GM21786 (cell line): ENCODE measurements around the gene CGNL1.

Experiments used
- ATAC-seq: cut with Tn5 transposase; IDR thresholded peaks from one replicate; pipeline ENCODE4 v1.9.1; 2021; ENCODE audit not compliant: unreplicated experiment

Gene CGNL1

GRCh38 chr15:57494581-57494980 is 118.3 kb downstream of the CGNL1 start:
- ATAC-seq = no peak

GRCh38 chr15:57495041-57495440 is 118.7 kb downstream of the CGNL1 start:
- no peak for ATAC-seq

- no peak for ATAC-seq
These were observed 119.4 kb downstream of the CGNL1 start for GRCh38 chr15:57495554-57496165.

- no peak for ATAC-seq
These were observed 120.3 kb downstream of the CGNL1 start for GRCh38 chr15:57496594-57496945.

GRCh38 chr15:57496946-57497869 is 120.9 kb downstream of the CGNL1 start:
- ATAC-seq = no peak

GRCh38 chr15:57500256-57500655 is 124.0 kb downstream of the CGNL1 start:
- no peak for ATAC-seq

GRCh38 chr15:57500979-57501576 is 124.8 kb downstream of the CGNL1 start:
- no peak for ATAC-seq

- no peak for ATAC-seq
These were observed 125.8 kb downstream of the CGNL1 start for GRCh38 chr15:57502116-57502515.

GRCh38 chr15:57503051-57503702 is 126.9 kb downstream of the CGNL1 start:
- ATAC-seq = no peak

GRCh38 chr15:57503911-57504598 is 127.8 kb downstream of the CGNL1 start:
- ATAC-seq = no peak

- ATAC-seq = no peak
These were observed 128.3 kb downstream of the CGNL1 start for GRCh38 chr15:57504599-57504940.

GRCh38 chr15:57505056-57505715 is 128.9 kb downstream of the CGNL1 start:
- no peak for ATAC-seq

- no peak for ATAC-seq
These were observed 129.7 kb downstream of the CGNL1 start for GRCh38 chr15:57505949-57506391.

- no peak for ATAC-seq
These were observed 130.1 kb downstream of the CGNL1 start for GRCh38 chr15:57506422-57506821.

GRCh38 chr15:57507111-57507510 is 130.8 kb downstream of the CGNL1 start:
- ATAC-seq = no peak

- ATAC-seq = no peak
These were observed 132.8 kb downstream of the CGNL1 start for GRCh38 chr15:57509126-57509525.

- no peak for ATAC-seq
These were observed 133.7 kb downstream of the CGNL1 start for GRCh38 chr15:57509965-57510364.

GRCh38 chr15:57510647-57511046 is 134.3 kb downstream of the CGNL1 start:
- ATAC-seq = no peak

GRCh38 chr15:57516327-57517029 is 140.2 kb downstream of the CGNL1 start:
- no peak for ATAC-seq
